ENCODE data around the gene EML5. TPM values are rescaled to one million over a fixed set of nuclear protein-coding genes. Genes with fewer than 3 reads are reported as not detected.

EML5 gene
- total and polyA plus RNA-seq, 2 donors (not counting 3 experiments of a cell fraction or from before 2014, with no cell fraction given) = not detected

- Histone ChIP-seq H3K4me1 (ENCODE audit: control insufficient read depth, extremely low read depth, insufficient read depth, low read length) (peaks cover 39% of the 10 kb centered on the region), H3K79me2 (ENCODE audit: control insufficient read depth, insufficient read depth, low read length) (no peaks in the 10 kb centered on the region), H3K4me3 (replicated peaks in 1 of 3; ENCODE audit: insufficient read depth in 1 of 3, low read depth in 1 of 3, low read length in 3 of 3) (no peak overlapping the region), H4K20me1 (replicated peaks; ENCODE audit: control insufficient read depth, extremely low read depth, insufficient read depth, low read length) (no peaks in the 10 kb centered on the region), H3K4me2 (ENCODE audit: insufficient read depth, low read length) (peak overlapping the region; percentile 49), H3K9ac (replicated peaks; ENCODE audit: extremely low read depth, insufficient read depth, low read length) (no peak overlapping the region), H3K9me3 (replicated peaks; ENCODE audit: control insufficient read depth, insufficient read depth, low read length) (no peaks in the 10 kb centered on the region), H3K36me3 (ENCODE audit: control insufficient read depth in 2 of 2, extremely low read depth in 1 of 2, insufficient read depth in 2 of 2, low read length in 2 of 2) (peaks cover 0 to 15% of the 10 kb centered on the region in 2 experiments), H3K27me3 (ENCODE audit: control insufficient read depth in 2 of 2, insufficient read depth in 2 of 2, low read length in 2 of 2) (no peaks in the 10 kb centered on the region), H3K27ac (ENCODE audit: insufficient read depth, low read depth, low read length) (peak overlapping the region; percentile 78), H2AFZ (ENCODE audit: low read depth, low read length) (no peak overlapping the region), H3K9me1 (replicated peaks; ENCODE audit: control insufficient read depth, extremely low read depth, insufficient read depth, low read length) (no peaks in the 10 kb centered on the region)
- no TSS peak for BruUV-seq (replicated peaks)
- FAIRE-seq = no peak
- dilution Hi-C loops (cut with MboI; ENCODE audit: extremely low pct_ligation_motif_present, low sequenced_read_pairs) (no loop called here), intact Hi-C loops (cut with micrococcal nuclease) (loop anchor here (5.0 kb wide), 1 partner anchor 51 kb away; the partner anchor contains the start of gene ZC3H14)
- TF ChIP-seq, protein P1, sequence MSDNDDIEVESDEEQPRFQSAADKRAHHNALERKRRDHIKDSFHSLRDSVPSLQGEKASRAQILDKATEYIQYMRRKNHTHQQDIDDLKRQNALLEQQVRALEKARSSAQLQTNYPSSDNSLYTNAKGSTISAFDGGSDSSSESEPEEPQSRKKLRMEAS (IDR thresholded peaks at IDR 0.05; ENCODE audit: insufficient read depth, insufficient read length) = no peak
- TF ChIP-seq GATA2 (IDR thresholded peaks at IDR 0.05; ENCODE audit: insufficient read depth, insufficient read length, low read depth, low read length) (no peak), MYC (IDR thresholded peaks at IDR 0.05; ENCODE audit: low read depth, low read length) (no peak), EZH2 (IDR thresholded peaks at IDR 0.05; ENCODE audit: borderline replicate concordance, low read depth, low read length, severe bottlenecking) (no peak), POLR2AphosphoS5 (IDR thresholded peaks at IDR 0.05; ENCODE audit: insufficient read depth, low read depth, low read length) (no peak), JUN (IDR thresholded peaks at IDR 0.05; ENCODE audit: borderline replicate concordance, insufficient read depth, insufficient read length, low read depth) (no peak), POLR2A (IDR thresholded peaks at IDR 0.05; ENCODE audit: low read depth, low read length) (no peak), FOS (IDR thresholded peaks at IDR 0.05; ENCODE audit: borderline replicate concordance, insufficient read depth, low read length) (no peak)
- TF ChIP-seq, protein P2, sequence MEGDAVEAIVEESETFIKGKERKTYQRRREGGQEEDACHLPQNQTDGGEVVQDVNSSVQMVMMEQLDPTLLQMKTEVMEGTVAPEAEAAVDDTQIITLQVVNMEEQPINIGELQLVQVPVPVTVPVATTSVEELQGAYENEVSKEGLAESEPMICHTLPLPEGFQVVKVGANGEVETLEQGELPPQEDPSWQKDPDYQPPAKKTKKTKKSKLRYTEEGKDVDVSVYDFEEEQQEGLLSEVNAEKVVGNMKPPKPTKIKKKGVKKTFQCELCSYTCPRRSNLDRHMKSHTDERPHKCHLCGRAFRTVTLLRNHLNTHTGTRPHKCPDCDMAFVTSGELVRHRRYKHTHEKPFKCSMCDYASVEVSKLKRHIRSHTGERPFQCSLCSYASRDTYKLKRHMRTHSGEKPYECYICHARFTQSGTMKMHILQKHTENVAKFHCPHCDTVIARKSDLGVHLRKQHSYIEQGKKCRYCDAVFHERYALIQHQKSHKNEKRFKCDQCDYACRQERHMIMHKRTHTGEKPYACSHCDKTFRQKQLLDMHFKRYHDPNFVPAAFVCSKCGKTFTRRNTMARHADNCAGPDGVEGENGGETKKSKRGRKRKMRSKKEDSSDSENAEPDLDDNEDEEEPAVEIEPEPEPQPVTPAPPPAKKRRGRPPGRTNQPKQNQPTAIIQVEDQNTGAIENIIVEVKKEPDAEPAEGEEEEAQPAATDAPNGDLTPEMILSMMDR (IDR thresholded peaks at IDR 0.05; ENCODE audit: extremely low read depth in 1 of 2, insufficient read depth in 1 of 2, low read depth in 1 of 2, low read length in 2 of 2) = no peak
- ChIA-PET POLR2A (no interaction called here), CTCF (interaction anchor here (1.0 to 1.7 kb wide), 6 partner anchors 9 to 54 kb away, joined by 3 to 14 read pairs (median 5); no protein-coding TSS in a partner anchor)
- peak; percentile 19 for DNase-seq (ENCODE audit: low read depth, low spot score)
These were observed 179.8 kb downstream of the EML5 start for GRCh38 chr14:88612981-88613380.

Measured in endothelial cell of umbilical vein (primary cell).